Astrocyte (in vitro differentiated cells and primary cell): Measurements from ENCODE around the gene GMDS.

Experiments used
- EZH2 ChIP-seq: IDR thresholded peaks from 2 replicates; pipeline ENCODE4 v1.6.1; 2012; ENCODE audit warnings: mild to moderate bottlenecking, low read length, inconsistent platforms; ENCODE audit not compliant: insufficient read depth
- TF ChIP-seq, protein P1 (sequence below): IDR thresholded peaks from 2 replicates; pipeline ENCODE4 v1.5.1; 2011; ENCODE audit warnings: low read depth, mild to moderate bottlenecking, inconsistent platforms, low read length, moderate library complexity; ENCODE audit not compliant: insufficient read depth

DNA sequence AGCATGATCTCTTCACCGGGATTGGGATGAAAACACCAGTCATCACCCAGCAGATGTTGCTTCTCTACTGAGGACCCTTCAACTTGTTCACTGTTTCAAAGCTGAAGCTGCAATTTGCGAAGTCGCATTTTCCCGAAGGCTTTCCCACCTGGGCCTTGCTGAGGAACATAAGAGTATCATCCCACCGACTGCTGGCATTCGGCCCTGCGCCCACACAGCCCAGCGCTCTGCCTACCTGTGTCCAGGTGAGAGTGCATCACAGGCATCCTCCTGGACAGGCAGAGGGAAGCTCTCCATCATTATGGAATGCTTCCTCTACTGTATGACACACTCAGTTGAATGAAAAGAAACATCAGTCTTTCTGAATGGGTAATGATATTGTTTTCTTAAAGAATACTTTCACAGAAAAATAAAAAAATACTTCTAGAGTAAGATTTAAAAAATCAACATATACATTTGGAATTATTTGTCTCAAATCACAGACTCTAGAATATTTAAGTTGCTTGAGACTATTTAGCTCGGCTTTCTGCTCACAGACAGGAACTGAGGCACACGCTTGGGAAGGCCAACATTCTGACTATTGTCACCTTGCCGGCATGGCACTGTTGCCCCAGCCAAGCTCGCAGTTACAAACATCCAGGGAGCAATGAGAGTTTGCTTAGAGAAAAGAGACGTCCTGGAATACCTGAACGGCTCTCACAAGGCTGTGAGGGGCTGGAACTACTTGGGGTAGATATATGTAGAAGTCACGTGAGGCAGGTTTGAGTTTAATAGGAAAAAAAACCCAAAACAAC, 587.0 kb downstream of the GMDS start:
- TF ChIP-seq, protein P1, sequence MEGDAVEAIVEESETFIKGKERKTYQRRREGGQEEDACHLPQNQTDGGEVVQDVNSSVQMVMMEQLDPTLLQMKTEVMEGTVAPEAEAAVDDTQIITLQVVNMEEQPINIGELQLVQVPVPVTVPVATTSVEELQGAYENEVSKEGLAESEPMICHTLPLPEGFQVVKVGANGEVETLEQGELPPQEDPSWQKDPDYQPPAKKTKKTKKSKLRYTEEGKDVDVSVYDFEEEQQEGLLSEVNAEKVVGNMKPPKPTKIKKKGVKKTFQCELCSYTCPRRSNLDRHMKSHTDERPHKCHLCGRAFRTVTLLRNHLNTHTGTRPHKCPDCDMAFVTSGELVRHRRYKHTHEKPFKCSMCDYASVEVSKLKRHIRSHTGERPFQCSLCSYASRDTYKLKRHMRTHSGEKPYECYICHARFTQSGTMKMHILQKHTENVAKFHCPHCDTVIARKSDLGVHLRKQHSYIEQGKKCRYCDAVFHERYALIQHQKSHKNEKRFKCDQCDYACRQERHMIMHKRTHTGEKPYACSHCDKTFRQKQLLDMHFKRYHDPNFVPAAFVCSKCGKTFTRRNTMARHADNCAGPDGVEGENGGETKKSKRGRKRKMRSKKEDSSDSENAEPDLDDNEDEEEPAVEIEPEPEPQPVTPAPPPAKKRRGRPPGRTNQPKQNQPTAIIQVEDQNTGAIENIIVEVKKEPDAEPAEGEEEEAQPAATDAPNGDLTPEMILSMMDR = no peak
- no peak for TF ChIP-seq EZH2
